ENCODE data around the gene CHRNA4. TPM values are rescaled to one million over a fixed set of nuclear protein-coding genes. Genes with fewer than 3 reads are reported as not detected.

CHRNA4 gene
- polyA plus RNA-seq, 1 experiment, result not detected

- ChIA-PET CTCF (interaction anchor here (2.0 to 2.2 kb wide), 2 partner anchors 68 to 155 kb away, joined by 7 to 10 read pairs; no protein-coding TSS in a partner anchor), POLR2A (no interaction called here)
- peaks cover 28% of the 10 kb centered on the region for H3K27me3 ChIP-seq (ENCODE audit: control insufficient read depth, insufficient read depth, low read length)
- no peak for DNase-seq (ENCODE audit: low read depth, low spot score)
- peaks cover 7% of the 10 kb centered on the region; the same call in 1 of the 2 replicates for H3K9me3 ChIP-seq (ENCODE audit: control insufficient read depth, insufficient read depth, low read length)
- no peak overlapping the region for H3K4me3 ChIP-seq (ENCODE audit: low read depth, low read length)
- no peak for TF ChIP-seq CTCF (IDR thresholded peaks at IDR 0.05; ENCODE audit: low read depth, low read length)
- no peak overlapping the region for H3K27ac ChIP-seq (ENCODE audit: low read depth, low read length)
These were observed 16.8 kb upstream of the CHRNA4 start for GRCh38 chr20:63377951-63378381.

- Histone ChIP-seq H3K4me3 (ENCODE audit: low read depth, low read length) (no peak overlapping the region), H3K27ac (ENCODE audit: low read depth, low read length) (no peak overlapping the region), H3K27me3 (ENCODE audit: control insufficient read depth, insufficient read depth, low read length) (peaks cover 32% of the 10 kb centered on the region), H3K9me3 (ENCODE audit: control insufficient read depth, insufficient read depth, low read length) (peaks cover 7% of the 10 kb centered on the region; the same call in 1 of the 2 replicates)
- DNase-seq (ENCODE audit: low read depth, low spot score), result no peak
- POLR2A ChIA-PET, result no interaction called here
- TF ChIP-seq CTCF (IDR thresholded peaks at IDR 0.05; ENCODE audit: low read depth, low read length), result no peak
- CTCF ChIA-PET, result interaction anchor here (2.0 to 2.2 kb wide), 2 partner anchors 67 to 154 kb away, joined by 7 to 10 read pairs; no protein-coding TSS in a partner anchor
These were observed 16.2 kb upstream of the CHRNA4 start for GRCh38 chr20:63377256-63377941.

DNA sequence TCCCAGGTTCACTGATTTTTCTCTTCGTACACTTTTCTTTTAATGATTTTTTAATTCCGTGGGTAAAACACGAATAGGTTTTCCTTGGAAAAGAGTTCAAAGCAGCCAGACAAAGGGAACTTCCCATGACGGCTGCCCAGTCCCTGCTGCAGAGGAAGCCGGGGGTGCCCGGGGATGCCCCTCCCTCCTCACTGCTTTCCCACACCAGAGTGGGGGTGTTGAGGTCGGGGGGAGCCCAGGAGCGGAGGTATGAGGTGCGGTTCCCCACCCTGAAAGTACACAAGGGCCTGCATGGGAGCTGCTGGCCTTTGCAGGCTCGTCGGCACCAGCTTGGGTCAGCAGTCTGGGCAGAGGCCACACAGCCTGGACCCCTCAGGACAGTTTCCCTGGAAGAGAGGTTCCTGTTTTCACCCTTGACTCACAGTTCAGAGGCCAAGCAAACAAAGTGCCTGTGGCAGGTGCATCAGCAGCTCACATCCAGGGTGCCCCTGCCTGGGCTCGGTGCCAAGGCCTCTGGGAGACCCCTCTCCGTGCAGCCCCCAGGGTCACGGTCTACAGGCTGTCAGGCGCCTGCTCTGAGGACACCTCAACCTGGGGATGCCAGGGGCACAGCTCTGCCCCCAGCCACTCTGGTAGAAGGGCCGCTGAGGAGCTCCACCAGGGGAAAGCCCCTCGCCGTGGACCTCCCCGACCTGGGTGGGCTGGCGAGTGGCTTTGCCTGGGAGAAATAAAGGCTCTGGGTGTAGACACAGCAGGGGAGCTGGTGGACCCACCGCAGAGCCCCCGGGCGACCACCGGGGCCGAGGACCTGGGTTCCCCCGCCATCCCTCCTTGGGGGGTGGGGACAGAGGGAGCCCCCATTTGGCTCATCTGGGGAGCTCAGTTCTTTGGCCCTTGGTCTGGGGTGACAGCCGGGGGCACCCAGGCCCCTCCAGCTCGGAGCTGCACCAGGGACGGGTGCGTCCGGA lies 15.4 kb upstream of the CHRNA4 start:
- Histone ChIP-seq H3K9me3 (ENCODE audit: control insufficient read depth, insufficient read depth, low read length) (peaks cover 7% of the 10 kb centered on the region; the same call in 1 of the 2 replicates), H3K4me3 (ENCODE audit: low read depth, low read length) (no peak overlapping the region), H3K27me3 (ENCODE audit: control insufficient read depth, insufficient read depth, low read length) (peaks cover 30% of the 10 kb centered on the region), H3K27ac (ENCODE audit: low read depth, low read length) (no peak overlapping the region)
- DNase-seq (ENCODE audit: low read depth, low spot score), result no peak
- TF ChIP-seq CTCF (IDR thresholded peaks at IDR 0.05; ENCODE audit: low read depth, low read length), result no peak
- POLR2A ChIA-PET, result no interaction called here
- CTCF ChIA-PET, result interaction anchor here (2.0 to 2.2 kb wide), 2 partner anchors 66 to 153 kb away, joined by 7 to 10 read pairs; no protein-coding TSS in a partner anchor

- Histone ChIP-seq H3K27me3 (ENCODE audit: control insufficient read depth, insufficient read depth, low read length) (peaks cover 36% of the 10 kb centered on the region), H3K9me3 (ENCODE audit: control insufficient read depth, insufficient read depth, low read length) (peaks cover 6% of the 10 kb centered on the region; the same call in 1 of the 2 replicates), H3K27ac (ENCODE audit: low read depth, low read length) (no peak overlapping the region), H3K4me3 (ENCODE audit: low read depth, low read length) (no peak overlapping the region)
- POLR2A ChIA-PET, result no interaction called here
- no peak for TF ChIP-seq CTCF (IDR thresholded peaks at IDR 0.05; ENCODE audit: low read depth, low read length)
- DNase-seq (ENCODE audit: low read depth, low spot score), result no peak
- CTCF ChIA-PET, result no interaction called here
These were observed 14.3 kb upstream of the CHRNA4 start for GRCh38 chr20:63375438-63375837.
